Glutamatergic neuron (in vitro differentiated cells): ENCODE data around the gene SELENOW. TPM values are rescaled to one million over a fixed set of nuclear protein-coding genes. Genes with fewer than 3 reads are reported as not detected.
"Not testable (repeated sequence)": the region's sequence is repeated elsewhere in the genome, so short reads cannot be mapped to it uniquely, and the experiment has no call there.

Experiments
- DNase-seq: peaks from one replicate; pipeline ENCODE4 v3.0.0; 2022
- H3K27ac Mint-ChIP-seq: one replicate; pipeline ENCODE4 v1.8.0; 2020; ENCODE audit warnings: mild to moderate bottlenecking, mixed read lengths, inconsistent platforms; ENCODE audit not compliant: unreplicated experiment
- H3K27me3 Mint-ChIP-seq: one replicate; pipeline ENCODE4 v1.8.0; 2020; ENCODE audit warnings: mild to moderate bottlenecking, moderate library complexity, mixed read lengths, inconsistent platforms; ENCODE audit not compliant: unreplicated experiment
- H3K36me3 Mint-ChIP-seq: one replicate; pipeline ENCODE4 v1.8.0; 2020; ENCODE audit warnings: mild to moderate bottlenecking, mixed read lengths, inconsistent platforms; ENCODE audit not compliant: unreplicated experiment
- H3K4me1 Mint-ChIP-seq: one replicate; pipeline ENCODE4 v1.8.0; 2020; ENCODE audit warnings: mild to moderate bottlenecking, low read depth, mixed read lengths, inconsistent platforms; ENCODE audit not compliant: unreplicated experiment
- H3K4me3 Mint-ChIP-seq: one replicate; pipeline ENCODE4 v1.8.0; 2020; ENCODE audit warnings: mild to moderate bottlenecking, mixed read lengths, inconsistent platforms; ENCODE audit not compliant: unreplicated experiment
- H3K9me3 Mint-ChIP-seq: one replicate; pipeline ENCODE4 v1.8.0; 2020; ENCODE audit warnings: mild to moderate bottlenecking, moderate library complexity, mixed read lengths, inconsistent platforms; ENCODE audit not compliant: unreplicated experiment
- total RNA-seq: library from RNA; stranded (reverse); fragmentation: NEBNext Ultra II Directional; extraction: Animal tissue kit (Norgen Biotek cat#: 25700); gene quantifications from one replicate; pipeline ENCODE4 v1.2.1, GENCODE V29; 2021; ENCODE audit not compliant: unreplicated experiment
- TF ChIP-seq, protein P1 (sequence below): fragments of 200-600 bp; sonication (generic); IDR thresholded peaks from one replicate; pipeline ENCODE4 v1.5.0; 2021; ENCODE audit not compliant: partially characterized antibody, unreplicated experiment

The SELENOW gene
- total RNA-seq, 1 donor from 2014 or later, result 291 TPM

DNA sequence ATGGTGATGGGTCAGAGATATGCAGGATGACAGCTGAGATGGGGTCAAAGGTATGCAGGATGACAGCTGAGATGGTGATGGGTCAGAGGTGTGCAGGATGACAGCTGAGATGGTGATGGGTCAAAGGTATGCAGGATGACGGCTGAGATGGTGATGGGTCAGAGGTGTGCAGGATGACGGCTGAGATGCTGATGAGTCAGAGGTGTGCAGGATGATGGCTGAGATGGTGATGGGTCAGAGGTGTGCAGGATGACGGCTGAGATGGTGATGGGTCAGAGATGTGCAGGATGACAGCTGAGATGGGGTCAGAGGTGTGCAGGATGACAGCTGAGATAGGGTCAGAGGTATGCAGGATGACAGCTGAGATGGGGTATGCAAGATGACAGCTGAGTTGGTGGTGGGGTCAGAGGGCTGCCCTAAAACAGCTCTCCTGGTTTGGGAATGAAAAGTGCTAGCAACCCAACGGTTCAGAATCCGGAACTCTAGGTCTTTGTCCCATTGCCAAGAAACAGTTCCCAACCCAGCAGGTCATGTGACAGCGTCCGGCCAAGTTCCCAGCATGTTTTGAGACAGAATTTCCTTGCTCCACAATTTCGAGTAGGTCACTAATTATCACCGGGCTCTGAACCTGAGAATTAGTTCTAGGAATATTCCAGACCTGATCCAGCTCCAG, 3.2 kb downstream of the SELENOW start:
- Mint-ChIP-seq H3K36me3 (peaks cover 5% of the 10 kb centered on the region), H3K27me3 (peaks cover 8% of the 10 kb centered on the region), H3K9me3 (peaks cover 9% of the 10 kb centered on the region), H3K4me1 (peaks cover 10% of the 10 kb centered on the region), H3K27ac (peak overlapping the region; percentile 57), H3K4me3 (peak overlapping the region; percentile 65)
- TF ChIP-seq, protein P1, sequence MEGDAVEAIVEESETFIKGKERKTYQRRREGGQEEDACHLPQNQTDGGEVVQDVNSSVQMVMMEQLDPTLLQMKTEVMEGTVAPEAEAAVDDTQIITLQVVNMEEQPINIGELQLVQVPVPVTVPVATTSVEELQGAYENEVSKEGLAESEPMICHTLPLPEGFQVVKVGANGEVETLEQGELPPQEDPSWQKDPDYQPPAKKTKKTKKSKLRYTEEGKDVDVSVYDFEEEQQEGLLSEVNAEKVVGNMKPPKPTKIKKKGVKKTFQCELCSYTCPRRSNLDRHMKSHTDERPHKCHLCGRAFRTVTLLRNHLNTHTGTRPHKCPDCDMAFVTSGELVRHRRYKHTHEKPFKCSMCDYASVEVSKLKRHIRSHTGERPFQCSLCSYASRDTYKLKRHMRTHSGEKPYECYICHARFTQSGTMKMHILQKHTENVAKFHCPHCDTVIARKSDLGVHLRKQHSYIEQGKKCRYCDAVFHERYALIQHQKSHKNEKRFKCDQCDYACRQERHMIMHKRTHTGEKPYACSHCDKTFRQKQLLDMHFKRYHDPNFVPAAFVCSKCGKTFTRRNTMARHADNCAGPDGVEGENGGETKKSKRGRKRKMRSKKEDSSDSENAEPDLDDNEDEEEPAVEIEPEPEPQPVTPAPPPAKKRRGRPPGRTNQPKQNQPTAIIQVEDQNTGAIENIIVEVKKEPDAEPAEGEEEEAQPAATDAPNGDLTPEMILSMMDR, result no peak
- no peak for DNase-seq

DNA sequence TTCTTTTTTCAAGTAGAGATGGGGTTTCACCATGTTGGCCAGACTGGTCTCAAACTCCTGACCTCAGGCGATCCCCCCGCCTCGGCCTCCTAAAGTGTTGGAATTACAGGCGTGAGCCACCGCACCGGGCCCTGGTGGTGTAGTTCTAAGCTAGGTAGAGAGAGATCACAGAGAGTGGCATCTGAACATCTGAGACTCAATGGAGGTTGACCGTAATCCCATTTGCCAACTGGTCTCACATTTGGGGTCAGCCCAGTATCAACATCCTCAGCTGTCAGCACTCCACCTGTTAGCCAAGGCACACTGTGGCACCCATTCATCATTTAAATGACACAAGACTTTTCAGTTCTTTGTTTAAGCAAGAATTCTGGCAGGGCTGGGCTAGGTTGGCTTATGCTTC, 8.1 kb downstream of the SELENOW start:
- peaks cover 7% of the 10 kb centered on the region for H3K27me3 Mint-ChIP-seq
- H3K4me3 Mint-ChIP-seq, result no peak overlapping the region
- H3K4me1 Mint-ChIP-seq, result peaks cover 3% of the 10 kb centered on the region
- H3K9me3 Mint-ChIP-seq, result peaks cover 5% of the 10 kb centered on the region
- peak overlapping the region; percentile 12 for H3K27ac Mint-ChIP-seq
- DNase-seq, result no peak
- peaks cover 5% of the 10 kb centered on the region for H3K36me3 Mint-ChIP-seq
- TF ChIP-seq, protein P1, result no peak

DNA sequence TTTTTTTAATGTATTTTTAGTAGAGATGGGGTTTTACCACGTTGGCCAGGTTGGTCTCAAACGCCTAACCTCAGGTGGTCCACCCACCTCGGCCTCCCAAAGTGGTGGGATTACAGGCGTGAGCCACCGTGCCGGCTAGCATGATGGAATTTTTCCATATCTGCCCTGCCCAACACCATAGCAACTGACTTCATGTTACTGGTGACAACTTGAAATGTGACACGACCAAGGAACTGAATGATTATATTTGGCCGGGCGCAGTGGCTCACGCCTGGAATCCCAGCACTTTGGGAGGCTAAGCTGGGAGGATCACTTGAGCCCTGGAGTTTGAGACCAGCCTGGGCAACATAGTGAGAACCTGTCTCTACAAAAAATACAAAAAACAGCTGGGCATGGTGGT, 8.8 kb downstream of the SELENOW start:
- not testable (repeated sequence) for H3K9me3 Mint-ChIP-seq, H3K27ac Mint-ChIP-seq, H3K36me3 Mint-ChIP-seq, H3K4me1 Mint-ChIP-seq, H3K4me3 Mint-ChIP-seq, H3K27me3 Mint-ChIP-seq, DNase-seq

DNA sequence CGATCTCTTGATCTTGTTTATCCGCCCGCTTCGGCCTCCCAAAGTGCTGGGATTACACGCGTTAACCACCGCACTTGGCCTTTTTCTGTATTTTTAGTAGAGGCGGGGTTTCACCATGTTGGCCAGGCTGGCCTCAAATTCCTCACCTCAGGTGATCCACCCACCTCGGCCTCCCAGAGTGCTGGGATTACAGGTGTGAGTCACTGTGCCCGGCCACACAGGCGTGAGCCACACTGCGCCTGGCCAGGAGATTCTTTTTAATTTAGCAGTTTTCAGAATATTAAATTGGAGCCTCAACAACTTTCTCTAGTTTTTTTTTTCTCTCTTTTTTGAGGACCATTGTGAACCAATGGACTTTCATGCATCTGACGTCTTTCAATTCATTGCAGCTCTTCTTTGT, 11.3 kb downstream of the SELENOW start:
- H3K9me3 Mint-ChIP-seq, H3K4me1 Mint-ChIP-seq, H3K4me3 Mint-ChIP-seq, H3K36me3 Mint-ChIP-seq, H3K27me3 Mint-ChIP-seq, H3K27ac Mint-ChIP-seq, DNase-seq: not testable (repeated sequence)

DNA sequence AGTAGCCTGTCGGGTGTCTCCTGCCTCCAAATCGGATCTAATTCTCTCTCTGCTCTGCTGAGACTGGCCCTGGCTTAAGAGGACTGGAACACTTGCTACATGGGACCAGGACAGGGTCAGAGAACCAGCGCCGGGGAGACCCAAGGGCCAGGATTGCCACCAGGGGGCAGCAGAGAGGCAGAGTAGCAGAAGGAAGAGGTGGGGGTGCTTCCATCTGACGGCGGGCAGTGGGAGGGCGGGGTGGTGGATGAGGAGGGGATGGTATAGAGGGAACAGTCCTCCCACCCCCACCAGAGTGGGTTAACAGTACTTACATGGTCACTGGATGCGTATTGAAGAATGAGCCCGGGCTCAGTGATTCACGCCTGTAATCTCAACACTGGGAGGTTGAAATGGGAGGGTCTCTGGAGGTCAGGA, 11.9 kb downstream of the SELENOW start:
- DNase-seq, result peak; percentile 96
- Mint-ChIP-seq H3K36me3 (no peaks in the 10 kb centered on the region), H3K9me3 (no peaks in the 10 kb centered on the region), H3K4me1 (no peaks in the 10 kb centered on the region), H3K4me3 (no peak overlapping the region), H3K27me3 (peaks cover 3% of the 10 kb centered on the region), H3K27ac (no peak overlapping the region)
- TF ChIP-seq, protein P1, result peak; percentile 84

DNA sequence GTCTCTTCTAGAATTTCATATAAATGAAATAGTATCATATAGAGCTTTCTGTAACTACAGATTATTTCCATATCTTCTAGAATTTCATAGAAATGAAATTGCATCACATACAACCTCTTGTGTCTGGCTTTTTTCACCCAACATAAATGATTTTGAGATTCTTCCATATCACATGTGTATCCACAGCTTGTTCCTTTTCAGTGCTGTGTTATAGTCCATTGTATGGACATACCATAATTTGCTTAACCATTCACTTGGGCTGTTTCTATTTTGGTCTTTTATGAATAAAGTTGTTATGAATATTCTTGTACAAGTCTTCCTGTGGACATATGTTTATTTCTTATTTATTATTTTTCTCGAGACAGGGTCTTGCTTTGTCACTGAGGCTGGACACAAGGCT, 14.1 kb downstream of the SELENOW start:
- no peak overlapping the region for H3K27ac Mint-ChIP-seq
- peaks cover 4% of the 10 kb centered on the region for H3K27me3 Mint-ChIP-seq
- H3K4me1 Mint-ChIP-seq, result no peaks in the 10 kb centered on the region
- TF ChIP-seq, protein P1, result no peak
- H3K9me3 Mint-ChIP-seq, result peaks cover 2% of the 10 kb centered on the region
- H3K36me3 Mint-ChIP-seq, result no peaks in the 10 kb centered on the region
- no peak for DNase-seq
- no peak overlapping the region for H3K4me3 Mint-ChIP-seq
